ENCODE results near the gene PSMD13. TPM values are rescaled to one million over a fixed set of nuclear protein-coding genes. Genes with fewer than 3 reads are reported as not detected.

Gene PSMD13
- total RNA-seq, 1 experiment from 2014 or later, result 295 TPM

DNA sequence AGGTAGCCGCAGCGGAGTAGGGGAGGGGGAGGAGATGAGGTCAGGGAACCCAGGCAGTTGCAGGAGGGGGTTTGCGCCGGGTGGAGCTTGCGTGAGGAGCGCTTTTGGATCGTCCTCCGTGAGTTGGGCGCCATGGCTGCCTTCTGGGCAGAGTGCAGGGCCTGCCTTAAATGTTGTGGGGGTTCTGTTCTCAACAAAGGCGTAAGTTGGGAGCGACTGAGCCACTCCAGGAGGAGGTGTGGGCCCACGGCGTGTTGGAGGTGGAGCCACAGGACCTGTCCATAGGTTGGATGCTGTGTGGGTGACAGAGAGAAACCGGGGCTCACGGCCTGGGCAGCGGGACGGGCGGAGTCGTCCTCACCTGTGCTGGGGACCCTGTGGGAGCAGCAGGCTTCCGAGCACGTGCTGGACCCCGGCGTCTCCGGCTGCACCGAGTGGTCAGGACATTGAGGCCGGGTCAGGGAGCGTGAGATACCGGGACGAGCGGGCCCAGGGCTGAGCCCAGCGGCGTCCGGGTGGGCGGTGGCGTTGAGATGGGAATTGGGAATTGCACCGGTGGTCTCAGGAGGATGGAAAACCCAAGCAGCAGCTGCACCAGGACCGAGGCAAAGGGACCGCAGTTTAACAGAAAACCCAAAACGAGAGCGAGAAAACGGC lies 51.2 kb downstream of the PSMD13 start:
- no peak for DNase-seq (ENCODE audit: low spot score)

DNA sequence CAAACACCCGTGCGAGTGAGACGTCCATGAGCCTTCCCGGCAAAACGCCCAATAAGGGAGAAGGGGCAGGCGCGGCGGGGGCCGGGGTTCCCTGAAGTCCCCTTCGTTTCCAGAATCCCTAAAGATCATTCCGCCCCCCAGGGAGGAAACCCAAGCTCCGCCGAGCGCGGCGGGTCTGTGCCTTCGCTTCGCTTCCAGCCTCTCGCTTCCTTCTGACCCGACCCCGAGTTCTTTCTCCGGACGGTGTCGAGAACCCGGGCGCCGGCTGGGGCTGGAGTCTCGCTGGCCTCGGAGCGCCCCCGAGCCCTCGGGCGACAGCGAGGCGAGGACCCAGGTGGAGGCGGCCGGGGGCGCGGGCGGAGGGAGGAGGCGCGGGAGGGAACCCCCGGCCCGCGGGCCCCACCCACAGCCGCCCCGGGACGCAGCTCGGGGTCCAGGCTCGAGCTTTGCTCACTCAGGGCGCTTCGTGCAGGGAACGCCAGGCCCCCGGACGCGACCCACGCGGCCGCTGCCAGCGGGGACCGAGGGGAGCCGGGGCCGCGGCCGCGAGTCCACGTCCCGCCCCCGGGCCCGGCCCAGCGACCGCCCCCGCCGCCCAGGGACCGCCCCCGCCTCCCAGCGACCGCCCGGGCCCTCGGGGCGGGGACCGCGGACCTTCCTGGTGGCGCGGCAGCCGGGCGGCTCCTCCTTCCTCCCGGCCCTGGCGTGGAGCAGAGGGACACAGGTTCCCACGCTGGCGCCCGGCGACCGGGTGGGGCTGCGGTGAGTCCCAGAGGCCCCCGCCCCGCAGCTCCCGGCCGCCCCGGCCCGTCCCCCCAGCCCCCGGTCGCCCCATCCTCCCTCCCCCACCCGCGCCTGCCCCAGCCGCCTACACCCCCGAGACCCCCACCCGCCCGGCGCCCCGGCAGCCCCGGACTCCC lies 52.0 kb downstream of the PSMD13 start, which contains the start of gene PGGHG:
TSS of gene PGGHG (plus strand) at position 649 of the 920 bp plus-strand sequence. CDS start 691 bp downstream, outside the sequence.
- peak; percentile 46 for DNase-seq (ENCODE audit: low spot score)

DNA sequence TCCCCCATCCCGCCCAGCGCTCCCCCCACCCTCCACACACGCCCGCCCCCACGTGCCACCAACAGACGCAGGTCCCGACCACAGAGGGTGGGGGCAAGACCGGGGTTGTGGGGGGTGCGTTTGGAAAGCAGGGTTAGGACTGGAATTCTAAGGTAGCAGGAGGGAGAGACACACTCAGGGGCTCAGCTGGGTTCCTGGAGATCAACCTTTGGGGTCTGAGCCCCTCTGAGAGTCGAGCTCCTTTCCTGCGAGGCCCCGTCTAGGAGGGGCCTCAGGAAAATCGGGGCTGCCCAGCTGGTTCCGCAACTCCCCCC lies 52.6 kb downstream of the PSMD13 start:
- no peak for DNase-seq (ENCODE audit: low spot score)

DNA sequence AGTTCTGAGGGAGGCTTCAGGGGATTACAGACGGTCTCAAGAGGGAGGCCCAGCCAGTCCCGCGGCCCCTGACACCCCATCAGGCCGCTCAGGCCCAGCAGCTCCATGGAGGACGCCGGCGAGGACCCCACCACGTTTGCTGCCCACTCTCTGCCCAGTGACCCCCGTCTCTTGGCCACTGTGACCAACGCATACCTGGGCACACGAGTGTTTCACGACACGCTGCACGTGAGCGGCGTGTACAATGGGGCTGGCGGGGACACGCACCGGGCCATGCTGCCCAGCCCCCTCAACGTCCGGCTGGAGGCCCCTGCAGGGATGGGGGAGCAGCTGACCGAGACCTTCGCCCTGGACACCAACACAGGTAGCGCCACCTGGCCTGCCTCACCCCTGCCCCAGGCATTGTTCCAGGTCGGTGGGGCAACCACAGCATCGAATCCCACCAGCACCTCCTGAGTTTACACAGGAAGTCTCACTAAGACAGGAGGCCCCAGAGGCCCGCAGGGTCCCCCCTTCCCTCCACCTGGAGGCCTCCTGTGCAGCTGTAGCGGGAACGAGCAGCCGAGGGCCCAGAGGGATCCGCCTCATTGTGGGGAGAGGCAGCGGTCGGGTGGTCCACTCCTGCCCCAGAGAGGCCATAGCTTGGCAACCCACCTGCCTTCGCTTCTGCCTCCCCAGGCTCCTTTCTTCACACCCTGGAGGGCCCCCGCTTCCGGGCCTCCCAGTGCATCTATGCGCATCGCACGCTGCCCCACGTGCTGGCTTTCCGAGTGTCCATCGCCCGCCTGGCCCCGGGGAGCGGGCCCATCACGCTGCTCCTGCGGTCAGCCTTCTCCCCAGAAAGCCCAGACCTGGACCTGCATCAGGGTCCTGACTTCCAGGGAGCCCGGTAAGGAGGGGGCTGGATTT lies 53.2 kb downstream of the PSMD13 start:
- DNase-seq (ENCODE audit: low spot score), result no peak

DNA sequence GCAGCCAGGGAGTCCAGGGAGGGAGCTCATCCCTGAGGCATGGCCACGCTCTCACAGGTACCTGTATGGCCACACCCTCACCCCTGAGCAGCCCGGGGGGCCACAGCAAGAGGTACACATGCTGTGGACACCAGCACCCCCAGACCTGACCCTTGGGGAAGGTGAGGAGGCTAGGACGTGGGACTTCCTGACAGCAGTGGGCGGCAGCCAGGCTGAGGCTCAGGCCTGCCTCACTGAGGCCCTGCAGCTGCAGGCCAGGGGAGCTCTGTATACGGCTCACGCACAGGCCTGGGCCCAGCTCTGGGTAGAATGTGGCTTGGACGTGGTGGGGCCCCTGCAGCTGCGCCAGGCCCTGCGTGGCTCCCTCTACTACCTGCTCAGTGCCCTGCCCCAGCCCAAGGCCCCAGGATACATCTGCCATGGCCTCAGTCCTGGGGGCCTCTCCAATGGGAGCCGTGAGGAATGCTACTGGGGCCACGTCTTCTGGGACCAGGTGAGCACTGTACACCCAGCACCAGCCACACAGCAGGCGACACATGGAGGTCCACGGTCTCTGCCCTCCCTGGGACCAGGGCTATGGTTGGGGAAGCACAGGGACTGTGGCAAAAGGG lies 54.0 kb downstream of the PSMD13 start:
- DNase-seq (ENCODE audit: low spot score), result no peak

DNA sequence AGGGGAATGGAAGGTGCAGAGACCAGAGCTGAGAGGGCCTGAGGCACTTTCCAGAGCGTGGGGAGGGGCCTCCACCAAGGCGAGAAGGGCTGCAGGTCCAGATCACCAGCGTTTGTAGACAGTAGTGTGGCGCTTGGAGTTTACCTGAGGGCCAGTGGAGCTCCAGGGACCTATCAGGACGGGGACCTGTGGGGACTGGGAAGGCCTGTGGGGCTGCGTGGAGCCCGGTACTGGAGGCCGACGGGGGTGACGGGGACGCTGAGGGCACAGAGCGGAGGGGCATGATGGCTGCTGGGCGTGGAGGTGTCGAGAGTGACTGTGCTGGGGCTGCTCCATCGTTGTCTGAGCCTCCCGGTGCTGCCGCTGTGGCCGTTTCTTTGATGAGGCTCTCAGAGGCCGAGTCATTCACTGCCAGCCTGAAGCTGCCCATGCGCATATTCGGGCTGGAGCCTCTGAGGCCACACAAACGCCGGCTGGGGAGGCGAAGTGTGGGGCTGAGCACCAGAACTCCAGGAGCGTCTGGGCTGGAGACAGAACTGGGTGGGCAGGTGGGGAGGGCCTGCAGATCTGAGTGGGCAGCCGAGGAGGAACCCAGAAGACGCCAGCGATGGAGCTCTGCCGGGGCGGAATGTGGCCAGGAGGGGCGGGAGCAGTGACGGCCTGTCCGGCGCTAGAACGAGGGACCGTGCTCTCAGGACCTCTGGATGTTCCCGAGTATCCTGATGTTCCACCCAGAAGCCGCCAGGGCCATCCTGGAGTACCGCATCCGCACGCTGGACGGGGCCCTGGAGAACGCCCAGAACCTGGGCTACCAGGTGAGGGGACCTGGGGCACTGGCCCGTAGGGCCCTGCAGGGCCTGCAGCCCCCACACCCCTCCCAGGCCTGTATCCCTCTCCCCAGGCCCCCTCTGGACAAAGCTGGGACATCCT lies 54.8 kb downstream of the PSMD13 start:
- DNase-seq (ENCODE audit: low spot score), result no peak

DNA sequence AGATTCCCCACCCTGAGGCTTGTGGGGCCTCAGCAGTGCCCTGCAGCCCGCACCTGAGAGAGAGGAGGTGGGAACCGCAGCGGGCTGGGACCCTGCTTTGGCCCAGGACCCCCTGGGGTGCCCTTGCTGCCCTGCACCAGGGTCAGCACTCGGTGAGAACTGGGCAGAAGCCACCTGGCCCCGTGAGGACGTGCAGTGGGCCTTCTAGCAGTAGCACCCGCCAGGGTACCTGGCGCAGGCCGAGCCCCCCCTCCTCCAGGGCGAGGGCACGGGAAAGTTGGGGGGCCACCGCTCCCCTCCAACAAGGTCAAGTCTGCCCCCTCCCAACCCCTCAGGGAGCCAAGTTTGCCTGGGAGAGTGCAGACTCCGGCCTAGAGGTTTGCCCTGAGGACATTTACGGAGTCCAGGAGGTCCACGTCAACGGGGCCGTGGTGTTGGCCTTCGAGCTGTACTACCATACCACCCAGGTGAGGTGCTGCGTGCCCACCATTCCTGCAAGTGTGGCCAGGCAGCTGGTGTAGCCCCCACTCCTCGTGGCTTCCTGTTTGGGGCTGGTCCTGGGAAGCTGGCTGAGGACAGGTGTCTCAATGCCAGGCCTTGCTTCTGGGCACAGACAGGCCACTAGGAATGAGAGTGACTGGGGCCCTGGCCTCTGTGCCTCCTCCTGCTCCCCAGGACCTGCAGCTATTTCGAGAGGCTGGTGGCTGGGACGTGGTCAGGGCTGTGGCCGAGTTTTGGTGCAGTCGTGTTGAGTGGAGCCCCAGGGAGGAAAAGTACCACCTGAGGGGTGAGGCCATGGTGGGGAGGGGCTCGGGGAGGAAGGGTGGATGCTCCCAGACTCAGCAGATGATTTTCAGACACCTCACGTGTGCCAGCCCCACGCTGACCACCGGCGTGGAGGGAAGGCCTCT lies 55.7 kb downstream of the PSMD13 start:
- DNase-seq (ENCODE audit: low spot score), result no peak

DNA sequence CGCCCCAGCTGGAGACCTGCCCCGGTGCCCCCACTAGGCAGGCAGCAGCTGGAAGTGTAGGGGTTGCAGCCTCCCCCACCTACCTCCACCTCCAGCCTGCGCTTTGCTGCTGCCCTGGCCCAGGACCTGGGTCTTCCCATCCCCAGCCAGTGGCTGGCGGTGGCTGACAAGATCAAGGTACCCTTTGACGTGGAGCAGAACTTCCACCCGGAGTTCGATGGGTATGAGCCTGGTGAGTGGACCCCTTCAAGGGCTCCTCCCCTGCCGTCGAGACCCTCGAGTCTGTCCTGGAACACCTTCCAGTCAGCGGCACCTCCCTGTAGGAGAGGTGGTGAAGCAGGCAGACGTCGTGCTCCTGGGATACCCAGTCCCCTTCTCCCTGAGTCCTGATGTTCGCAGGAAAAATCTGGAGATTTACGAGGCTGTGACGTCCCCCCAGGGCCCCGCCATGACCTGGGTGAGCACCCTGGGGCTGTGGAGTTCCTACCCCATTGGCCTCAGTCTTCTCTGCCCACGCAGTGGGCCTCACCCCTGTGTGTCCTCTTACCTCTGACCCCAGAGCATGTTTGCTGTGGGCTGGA lies 56.6 kb downstream of the PSMD13 start:
- DNase-seq (ENCODE audit: low spot score), result no peak

DNA sequence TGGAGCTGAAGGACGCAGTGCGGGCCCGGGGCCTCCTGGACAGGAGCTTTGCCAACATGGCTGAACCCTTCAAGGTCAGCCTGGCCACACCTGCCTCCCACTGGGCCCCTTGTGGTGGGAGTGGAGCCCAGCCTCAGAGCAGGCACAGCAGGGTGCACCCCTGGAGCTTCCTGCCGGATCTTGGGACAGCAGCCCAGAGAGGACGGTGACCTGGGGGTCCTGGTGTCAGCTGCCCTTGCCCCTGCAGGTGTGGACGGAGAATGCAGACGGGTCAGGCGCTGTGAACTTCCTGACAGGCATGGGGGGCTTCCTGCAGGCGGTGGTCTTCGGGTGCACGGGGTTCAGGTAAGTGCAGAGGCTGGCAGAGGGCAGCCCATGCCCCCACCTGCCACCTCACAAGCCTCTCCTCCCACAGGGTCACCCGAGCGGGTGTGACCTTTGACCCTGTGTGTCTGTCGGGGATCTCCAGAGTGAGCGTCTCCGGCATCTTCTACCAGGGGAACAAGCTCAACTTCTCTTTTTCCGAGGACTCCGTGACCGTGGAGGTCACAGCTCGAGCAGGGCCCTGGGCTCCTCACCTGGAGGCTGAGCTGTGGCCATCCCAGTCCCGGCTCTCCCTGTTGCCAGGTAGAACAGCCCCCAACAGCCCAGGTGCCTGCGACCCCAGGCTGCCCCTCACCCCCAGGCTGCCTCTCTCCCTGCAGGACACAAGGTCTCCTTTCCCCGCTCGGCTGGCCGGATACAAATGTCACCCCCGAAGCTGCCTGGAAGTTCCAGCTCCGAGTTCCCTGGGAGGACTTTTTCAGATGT lies 57.3 kb downstream of the PSMD13 start:
- DNase-seq (ENCODE audit: low spot score), result no peak

DNA sequence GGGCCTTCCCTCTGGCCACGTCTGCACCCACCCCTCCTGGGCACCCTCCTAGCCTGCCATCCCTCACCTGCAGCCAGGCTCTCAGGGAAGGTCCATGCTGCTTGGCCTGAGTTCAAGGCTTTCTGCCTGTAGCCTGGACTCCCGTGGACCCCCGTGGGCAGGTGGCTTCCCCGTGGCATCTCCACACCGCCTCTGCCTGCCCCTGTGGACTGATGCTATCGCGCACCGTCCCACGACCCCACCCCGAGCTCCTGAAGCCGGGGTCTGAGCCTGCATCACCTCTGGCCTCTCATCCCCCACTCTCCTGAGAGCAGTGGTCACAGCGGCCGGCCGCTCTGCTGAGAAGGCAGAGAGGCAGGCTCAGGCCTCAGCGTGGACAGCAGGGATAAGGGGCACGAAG lies 58.0 kb downstream of the PSMD13 start:
- DNase-seq (ENCODE audit: low spot score), result no peak

DNA sequence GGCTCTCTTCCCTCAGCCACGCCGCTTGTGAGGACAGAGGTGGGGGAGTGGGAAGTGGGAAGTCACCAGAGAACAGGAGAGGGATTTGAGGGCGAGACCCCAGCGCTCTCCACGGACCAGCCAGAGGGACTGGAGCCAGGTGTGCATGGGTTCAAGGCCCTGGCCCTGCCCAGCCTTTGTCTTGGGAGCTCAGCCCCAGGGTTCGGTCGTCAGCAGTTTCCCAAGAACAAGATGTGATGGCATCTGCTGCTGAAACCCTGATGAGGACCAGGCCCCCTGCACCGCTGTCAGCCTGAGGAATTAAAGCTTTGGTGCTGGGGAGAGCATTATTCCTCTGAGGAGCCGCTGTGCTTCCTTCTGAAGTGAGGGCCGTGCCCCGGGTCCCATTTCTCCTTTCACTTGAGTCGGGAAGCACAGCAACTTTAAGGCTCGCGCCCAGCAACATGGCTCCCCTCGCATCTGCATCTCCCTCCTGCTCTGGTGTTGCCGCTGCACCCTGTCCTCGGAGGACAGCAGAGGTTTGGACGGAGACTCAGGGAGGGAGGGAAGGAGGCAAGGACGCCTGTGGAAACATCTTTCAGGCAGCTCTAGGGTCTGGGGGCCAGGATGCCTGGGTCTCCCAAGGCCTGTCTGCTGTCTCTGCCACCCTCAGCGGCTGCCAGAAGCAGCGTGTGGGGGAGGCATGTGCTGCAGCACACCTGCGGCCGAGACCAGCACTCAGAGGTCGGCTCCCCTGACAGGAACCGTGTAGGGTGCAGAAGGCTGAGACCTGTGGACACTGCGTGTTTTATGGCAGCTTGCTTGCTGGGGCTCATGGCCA lies 58.8 kb downstream of the PSMD13 start:
- no peak for DNase-seq (ENCODE audit: low spot score)

DNA sequence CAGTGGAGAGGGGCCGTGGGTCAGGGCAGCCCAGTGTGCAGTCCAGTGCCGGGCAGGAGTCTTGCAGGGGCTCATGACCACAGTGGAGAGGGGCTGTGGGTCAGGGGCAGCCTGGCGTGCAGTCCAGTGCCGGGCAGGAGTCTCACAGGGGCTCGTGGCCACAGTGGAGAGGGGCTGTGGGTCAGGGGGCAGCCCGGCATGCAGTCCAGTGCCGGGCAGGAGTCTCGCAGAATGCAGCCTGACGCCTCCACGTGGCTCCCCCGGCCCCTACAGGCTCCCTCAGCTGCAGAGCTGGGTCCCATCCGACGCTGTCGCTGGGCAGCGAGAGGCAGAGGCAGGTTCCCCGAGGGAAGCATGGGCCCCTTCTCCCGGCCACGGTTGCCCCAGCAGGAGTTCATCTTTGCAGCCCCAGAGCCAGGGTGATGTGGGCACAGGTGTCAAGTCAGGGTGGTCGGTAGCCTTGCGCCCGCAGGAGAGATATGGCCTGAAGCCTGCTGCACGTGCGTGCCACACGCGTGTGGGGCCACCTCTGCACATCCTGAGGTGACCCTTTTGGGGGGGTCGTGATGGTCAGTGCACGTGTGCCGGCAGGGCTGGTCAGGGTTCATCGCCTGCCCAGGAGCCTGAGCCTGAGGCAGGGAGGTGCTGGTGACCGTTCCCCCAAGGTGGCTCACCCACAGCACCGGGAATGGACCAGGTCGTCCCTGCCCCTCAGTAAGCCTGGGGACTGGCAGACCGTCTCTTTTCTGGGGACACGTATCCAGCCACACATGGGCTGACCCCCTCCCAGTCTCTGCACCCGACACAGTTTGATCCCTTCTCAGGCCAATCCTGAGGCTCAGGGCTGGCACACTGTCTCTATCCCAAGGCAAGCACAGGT lies 59.6 kb downstream of the PSMD13 start:
- DNase-seq (ENCODE audit: low spot score), result no peak

DNA sequence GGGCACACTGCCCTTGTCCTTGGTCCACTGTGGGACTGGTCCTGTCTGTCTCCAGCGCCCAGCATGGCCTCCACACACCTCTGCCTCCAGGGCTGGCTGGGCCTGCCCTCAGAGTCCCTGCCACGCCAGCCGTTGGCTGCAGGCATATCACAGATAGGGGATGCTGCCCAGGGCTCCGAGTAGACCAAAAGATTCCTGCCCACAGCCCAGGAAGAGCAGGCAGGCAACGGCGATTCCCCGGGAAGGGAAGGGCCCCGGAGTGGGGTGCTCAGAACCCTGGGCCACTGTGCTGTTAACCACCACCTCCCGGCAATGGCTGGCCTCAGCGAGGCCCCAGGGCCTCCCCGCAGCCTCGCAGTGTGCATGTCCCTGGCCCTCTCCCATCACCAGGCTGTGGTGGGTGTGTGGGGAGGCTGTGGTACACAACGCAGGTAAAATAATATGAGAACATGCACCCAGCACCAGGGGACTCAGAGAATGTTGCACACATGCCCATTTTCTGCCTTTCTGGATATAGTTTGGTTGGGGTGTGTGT lies 60.3 kb downstream of the PSMD13 start:
- no peak for DNase-seq (ENCODE audit: low spot score)

DNA sequence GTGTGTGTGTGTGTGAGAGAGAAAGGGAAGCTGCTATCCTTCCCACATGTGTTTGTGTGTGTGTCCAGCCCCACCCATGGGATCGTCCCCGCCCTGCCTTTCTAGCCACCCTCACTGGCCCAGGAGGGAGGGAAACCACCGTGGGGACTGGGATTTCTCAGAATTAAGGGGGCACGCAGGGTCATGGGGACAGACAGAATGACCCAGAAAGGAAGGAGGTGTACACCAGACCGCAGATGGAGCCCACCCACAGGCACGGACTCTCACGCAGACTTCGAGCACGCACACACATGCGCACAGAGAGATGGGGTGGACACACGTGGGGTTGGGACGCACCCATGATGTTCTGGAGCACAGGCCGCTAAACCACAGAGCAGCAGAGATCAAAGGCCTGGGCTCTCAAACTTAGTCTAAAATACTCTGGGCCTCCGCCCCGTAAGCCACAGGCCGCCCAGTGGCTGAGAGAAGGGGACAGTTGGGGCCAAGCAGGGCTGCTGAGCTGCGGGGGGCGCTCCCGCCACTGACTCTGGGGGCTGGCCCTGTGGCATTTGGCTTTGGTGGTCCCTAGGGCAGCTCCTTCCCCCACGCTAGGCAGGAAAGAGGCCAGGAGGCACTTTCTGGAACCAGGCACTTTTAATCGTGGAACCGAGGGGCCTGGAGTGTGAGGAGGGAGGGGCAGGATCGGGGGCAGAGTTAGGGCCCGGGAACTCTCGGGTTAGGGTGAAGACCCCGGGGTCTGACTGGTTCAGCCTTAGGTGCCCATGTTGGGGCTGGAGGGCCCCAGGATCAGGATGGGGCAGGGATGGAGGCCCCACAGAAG lies 61.0 kb downstream of the PSMD13 start:
- no peak for DNase-seq (ENCODE audit: low spot score)

DNA sequence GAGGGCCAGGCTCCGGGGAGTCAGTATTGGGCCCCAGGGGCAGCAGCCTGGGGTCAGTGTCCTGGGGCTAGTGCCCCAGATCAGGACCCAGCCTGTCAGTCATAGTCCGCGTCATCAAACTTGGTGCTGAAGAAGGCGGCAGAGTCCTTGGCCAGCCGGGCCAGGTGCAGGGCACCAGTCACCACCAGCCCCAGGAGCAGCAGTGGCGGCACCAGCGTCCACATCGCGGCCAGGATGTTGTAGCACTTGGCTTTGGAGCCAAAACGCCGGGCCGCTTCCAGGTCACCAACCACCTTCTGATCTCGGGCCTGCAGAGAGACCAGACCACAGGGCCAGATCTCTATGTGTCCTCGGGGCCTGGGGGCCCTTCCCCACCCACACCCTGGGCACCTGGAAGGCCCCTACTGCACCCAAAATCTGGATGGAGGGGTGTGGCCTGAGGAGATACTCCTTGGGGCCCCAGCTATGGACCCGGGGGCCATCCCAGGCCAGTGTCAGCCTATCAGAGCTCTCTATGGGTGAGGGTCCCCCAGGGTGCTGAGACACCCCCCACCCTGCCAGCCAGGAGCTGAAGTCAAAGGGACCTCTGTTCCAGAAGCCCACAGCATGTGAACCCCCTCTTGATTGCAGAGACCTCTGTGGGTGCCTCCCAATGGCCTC lies 61.8 kb downstream of the PSMD13 start:
- DNase-seq (ENCODE audit: low spot score), result no peak
